ENCODE results near the gene ATF1.
"Not testable (repeated sequence)": the region's sequence is repeated elsewhere in the genome, so short reads cannot be mapped to it uniquely, and the experiment has no call there.

ATF1 gene

DNA sequence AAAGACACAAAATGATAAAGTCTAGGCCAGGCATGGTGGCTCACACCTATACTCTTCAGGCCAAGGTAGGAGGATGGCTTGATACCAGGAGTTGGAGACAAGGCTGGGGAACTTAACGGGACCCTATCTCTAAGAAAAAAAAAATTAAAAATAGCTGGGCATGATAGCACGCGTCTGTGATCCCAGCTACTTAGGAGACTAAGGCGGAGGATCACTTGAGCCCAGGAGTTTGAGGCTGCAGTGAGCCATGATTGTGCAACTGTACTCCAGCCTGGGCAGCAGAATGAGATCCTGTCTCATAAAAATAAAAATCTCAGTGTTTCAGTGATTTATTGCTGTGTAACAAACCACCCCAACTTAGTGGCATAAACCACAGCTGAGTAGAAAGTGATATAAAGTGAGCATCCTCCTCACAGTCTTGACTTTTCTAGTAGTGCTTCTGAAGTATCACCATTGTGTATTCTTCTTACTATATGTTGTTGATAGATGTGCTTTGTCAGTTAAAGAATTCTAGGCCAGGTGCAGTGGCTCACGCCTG, 10.6 kb upstream of the ATF1 start:
- DNase-seq, result no peak

DNA sequence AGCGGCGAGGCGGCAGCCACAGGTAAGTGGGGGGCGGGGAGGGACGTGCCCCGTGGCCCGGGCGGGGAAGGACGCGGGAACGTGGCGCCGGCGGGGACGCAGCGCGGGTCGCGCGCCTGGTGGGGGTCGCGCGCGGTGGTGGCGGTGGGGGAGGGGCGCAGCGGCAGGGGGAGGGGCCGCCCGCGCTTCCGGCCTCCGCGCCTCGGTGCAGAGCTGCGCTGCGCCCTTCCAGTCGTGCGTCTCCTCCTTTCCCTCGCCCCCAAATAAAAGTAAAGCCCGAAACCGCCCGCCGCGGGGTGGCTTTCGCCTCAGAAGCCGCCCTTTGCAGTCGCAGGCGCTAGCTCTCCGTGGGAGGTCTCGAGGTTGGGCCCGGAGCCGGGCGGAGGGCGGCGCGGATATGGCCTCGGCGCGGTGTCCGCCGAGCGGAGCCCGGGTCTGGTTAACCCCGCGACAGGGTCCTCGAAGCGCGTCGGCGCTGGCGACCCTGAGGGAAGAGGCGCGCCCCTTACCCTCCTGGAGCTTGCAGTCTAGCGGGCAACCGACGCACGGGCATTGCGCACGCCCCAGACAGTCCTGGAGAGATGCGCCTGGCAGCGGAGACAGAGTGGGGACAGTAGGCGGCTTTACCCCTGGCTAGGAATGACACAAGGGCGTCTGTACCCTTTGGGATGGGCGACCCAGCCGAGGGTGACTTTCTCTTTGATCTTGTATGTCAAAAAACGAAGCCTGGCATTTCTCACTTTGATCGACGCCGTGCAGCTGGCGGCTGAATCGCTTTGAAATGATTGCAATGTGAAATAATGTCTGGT, 589 bp downstream of the ATF1 start:
- DNase-seq, result peak; percentile 33

DNA sequence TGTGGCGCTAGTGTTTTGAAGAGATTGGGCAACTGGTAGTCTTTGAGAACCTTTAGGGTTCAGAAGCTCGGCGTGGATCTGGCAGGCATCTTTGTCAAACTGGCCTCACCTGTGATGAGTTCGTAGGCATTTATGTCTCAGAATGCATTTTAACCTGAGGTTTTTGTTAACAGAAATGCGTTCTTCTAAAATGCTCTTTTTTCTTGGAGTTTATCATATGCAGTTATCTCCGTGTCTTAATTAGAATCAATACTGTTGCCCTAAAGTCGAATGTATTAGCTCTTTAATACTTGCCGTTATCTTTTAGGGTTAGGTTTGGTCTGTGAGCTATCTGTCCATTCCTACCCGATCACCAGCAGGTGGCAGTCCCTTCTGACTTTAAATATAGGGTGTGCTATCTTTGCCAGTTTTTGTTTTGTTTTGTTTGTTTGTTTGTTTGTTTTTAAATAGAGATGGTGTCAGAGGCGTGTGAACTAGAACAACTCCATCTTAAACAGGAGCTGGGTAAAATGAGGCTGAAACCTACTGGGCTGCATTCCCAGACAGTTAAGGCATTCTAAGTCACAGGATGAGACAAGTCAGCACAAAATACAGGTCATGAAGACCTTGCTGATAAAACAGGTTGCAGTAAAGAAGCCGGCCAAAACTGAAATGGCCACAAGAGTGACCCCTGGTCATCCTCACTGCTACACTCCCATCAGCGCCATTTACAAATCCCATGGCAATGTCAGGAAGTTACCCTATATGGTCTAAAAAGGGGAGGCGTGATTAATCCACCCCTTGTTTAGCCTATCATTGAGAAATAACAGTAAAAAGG, 1.4 kb downstream of the ATF1 start:
- DNase-seq, result peak; percentile 42

DNA sequence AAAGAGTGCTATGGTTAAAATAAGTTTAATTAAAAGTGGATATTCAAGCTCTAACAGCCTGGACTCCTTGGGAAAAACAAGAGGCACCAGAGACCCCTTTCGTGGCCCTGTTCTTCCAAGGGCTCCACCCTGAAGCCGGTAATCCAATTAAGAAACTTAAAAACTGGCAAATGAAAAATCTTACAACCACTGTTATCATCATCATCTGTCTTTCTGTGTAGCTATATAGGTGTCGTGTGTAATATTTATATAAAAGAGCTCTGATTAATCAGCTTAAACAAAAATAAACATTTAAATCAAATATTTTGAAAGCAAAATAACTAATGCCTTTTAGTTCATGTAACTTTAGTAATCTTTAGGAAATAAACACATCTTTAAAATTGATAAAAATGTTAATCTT, 4.5 kb downstream of the ATF1 start:
- no peak for DNase-seq

DNA sequence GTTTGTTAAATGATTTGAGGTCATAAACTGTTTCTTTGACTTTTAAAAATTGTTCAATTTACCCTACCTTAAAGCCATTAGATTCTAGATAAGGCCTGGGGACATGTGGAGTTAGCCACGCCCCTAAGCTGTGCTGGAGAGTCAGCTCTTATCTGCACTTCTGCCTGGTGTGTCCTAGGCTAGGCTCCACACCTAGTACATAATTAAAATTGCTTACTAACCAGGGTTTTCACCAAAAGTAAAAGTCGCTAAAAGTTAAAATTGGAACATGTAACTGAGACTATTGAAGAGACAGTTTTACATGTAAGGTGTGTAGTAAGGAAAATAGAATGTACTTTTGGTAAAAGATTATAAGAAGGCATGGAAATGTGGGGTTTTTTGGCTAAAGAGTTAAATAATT, 4.9 kb downstream of the ATF1 start:
- not testable (repeated sequence) for DNase-seq

DNA sequence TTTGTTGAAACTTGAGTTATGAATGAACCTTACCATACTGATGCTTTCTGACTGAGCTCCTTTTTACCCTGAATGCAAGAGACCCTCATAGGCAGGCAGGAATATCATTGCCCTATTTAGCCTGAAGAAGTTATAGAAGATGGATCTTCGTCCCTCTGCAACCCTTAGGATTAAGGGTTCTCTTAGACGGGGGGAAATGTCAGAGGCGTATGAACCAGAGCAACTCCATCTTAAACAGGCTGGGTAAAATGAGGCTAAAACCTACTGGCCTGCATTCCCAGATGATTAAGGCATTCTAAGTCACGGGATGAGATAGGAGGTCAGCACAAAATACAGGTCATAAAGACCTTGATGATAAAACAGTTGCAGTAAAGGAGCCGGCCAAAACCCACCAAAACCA, 7.5 kb downstream of the ATF1 start:
- DNase-seq, result no peak

DNA sequence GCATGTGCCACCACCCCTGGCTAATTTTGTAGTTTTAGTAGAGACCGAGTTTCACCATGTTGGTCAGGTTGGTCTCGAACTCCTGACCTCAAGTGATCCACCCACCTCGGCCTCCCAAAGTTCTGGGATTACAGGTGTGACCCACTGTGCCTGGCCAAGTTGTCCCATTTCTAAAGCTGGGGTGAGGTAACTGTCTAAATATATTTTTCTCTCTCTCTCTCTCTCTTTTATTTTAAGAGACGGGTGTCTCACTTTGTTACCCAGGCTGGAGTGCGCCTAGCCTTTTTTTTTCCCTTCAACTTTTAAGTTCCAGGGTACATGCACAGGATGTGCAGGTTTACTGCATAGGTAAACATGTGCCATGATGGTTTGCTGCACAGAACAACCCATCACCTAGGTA, 8.6 kb downstream of the ATF1 start:
- no peak for DNase-seq

DNA sequence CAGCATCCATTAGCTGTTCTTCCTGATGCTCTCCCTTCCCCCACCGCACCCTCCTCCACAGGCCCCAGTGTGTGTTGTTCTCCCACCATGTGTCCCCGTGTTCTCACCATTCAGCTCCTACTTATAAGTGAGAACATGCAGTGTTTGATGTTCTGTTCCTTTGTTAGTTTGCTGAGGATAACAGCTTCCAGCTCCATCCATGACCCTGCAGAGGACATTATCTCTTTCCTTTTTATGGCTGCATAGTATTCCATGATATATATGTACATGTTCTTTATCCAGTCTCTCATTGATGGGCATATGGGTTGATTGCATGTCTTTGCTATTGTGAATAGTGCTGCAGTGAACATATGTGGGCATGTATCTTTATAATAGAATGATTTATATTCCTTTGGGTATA, 9.0 kb downstream of the ATF1 start:
- DNase-seq, result no peak

DNA sequence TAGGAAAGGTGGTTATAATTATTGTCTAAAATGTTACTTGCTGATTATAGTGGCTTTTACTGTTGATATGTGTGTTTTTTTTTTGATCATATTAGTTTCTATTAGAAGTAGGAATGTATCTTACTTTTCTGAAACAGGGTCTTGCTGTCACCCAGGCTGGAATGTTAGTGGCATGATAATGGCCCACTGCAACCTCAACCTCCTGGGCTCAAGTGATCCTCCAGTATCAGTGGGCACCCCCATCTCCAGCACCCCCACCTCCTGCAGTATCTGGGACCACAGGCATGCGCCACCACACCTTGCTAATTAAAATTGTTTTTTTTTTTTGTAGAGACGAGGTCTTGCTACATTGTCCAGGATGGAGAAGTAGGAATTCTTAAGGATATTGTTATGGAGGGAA, 11.3 kb downstream of the ATF1 start:
- no peak for DNase-seq

DNA sequence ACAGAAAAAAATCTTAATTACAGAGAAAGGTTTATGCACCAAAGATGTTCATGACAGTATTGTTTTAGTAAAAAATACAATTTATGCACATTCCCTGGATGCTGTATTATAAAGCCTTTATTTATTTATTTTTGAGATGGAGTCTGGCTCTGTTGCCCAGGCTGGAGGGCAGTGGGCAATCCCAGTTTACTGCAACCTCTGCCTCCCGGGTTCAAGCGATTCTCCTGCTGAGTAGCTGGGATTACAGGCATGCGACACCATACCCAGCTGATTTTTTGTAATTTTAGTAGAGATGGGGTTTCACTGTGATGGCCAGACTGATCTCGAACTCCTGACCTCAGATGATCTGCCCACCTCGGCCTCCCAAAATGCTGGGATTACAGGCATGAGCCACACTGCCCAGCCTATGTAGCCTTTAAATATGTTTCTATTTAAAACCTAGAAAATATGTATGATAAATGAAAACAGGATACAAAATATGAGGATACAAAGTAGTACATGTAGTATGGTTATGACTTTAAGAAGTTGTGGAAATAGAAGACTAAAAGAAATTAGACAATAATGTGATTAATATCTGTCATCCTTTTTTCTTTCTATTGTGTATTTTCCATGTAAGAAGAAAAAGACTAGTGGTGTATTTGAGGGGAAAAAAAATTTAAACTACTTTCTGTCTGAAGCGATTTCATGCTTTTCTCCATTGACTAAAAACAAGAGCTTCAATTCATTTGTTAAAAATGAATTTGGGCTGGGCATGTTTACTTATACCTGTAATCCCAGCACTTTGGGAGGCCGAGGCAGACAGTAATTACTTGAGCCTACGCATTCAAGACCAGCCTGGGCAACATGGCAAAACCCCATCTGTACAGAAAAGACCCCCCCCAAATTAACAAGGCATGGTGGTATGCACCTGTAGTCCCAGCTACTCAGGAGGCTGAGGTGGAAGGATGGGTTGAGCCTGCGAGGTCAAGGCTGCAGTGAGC, 13.1 kb downstream of the ATF1 start:
- DNase-seq, result no peak

DNA sequence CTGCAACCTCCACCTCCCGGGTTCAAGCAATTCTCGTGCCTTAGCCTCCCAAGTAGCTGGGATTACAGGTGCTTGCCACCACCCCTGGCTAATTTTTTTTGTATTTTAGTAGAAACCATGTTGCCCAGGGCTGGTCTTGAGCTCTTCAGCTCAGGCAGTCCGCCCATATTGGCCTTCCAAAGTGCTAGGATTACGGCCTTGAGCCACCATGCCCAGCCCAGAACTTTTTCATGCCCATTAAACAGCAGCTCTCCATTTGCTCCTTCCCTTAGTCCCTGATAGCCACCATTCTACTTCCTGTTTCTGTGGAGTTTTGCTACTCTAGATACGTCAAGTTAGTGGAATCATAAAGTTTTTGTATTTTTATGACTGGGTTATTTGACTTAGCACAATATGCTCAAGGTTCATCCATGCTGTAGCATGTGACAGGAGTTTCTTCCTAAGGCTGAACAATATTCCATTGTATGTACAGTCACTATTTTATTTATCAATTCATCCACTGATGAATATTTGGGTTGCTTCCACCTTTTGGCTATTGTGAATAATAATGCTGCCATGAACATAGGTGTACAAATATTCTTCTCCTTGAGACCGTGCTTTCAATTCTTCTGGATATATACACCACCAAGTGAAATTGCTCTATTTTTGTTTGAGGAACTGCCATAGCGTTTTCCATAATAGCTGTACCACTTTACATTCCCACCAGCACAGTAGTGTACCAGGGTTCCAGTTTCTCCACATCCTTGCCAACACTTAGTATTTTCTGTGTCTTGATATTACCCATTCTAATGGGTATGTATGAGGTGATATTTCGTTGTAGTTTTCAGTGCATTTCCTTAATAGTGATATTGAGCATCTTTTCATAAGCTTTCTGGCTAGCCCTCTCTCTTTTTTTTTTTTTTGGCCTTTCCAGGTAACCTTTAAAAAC, 15.0 kb downstream of the ATF1 start:
- no peak for DNase-seq

DNA sequence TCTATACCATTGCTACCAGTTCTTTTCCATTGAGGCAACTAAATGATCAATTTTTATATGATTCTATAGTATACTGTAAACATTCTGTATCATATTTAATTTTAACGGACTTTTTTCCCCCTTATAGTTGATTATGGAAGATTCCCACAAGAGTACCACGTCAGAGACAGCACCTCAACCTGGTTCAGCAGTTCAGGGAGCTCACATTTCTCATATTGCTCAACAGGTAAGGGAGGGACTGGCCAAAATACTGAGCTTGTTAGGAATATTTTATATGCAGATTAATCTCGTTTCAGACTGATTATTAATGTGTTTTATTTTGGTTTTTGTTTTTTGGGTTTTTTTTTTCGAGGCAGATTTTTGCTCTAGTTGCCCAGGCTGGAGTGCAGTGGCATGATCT, 16.1 kb downstream of the ATF1 start:
- no peak for DNase-seq

DNA sequence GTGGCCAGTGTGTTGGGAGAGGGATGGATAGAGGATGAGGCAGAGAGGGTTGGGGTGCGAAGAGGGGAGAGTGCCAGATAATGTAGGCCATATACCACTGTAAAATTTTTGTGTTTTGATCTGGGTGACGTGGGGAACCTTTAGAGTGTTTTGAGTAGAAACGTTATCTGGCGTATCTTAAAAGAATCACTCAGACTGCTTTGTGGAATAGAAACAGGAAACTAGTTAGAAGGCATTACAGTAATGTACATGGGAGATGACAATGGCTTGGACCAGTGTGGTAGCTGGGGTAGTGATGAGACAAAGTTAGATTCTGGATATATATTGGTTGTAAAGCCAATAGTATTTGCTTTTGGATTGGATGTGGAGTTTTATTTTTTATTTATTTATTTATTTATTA, 20.6 kb downstream of the ATF1 start:
- no peak for DNase-seq

DNA sequence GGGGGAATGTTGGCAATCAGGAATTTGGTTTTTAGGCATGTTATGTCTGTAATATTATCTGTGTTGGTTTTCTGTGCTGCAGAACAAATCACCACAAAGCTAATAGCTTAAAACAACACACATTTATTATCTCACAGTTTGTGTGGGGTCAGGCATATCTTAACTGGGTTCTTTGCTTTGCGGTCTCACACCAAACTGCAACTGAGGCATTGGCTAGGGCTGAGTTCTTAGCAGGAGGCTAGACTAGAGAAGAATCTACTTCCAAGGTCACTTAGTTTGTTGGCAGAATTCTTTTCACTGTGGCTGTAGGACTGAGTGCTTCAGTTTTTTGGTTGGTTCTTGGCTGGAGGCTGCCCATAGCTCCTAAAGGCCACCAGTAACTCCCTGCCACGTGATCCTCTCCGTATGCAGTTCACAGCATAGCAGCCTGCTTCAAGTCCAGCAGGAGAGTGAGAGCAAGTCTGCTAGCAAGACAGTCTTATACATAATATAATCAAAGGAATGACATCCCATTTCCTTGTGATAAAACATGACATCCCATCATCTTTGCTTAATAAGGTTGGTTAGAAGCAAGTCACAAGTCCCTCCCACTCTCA, 21.6 kb downstream of the ATF1 start:
- DNase-seq, result no peak

DNA sequence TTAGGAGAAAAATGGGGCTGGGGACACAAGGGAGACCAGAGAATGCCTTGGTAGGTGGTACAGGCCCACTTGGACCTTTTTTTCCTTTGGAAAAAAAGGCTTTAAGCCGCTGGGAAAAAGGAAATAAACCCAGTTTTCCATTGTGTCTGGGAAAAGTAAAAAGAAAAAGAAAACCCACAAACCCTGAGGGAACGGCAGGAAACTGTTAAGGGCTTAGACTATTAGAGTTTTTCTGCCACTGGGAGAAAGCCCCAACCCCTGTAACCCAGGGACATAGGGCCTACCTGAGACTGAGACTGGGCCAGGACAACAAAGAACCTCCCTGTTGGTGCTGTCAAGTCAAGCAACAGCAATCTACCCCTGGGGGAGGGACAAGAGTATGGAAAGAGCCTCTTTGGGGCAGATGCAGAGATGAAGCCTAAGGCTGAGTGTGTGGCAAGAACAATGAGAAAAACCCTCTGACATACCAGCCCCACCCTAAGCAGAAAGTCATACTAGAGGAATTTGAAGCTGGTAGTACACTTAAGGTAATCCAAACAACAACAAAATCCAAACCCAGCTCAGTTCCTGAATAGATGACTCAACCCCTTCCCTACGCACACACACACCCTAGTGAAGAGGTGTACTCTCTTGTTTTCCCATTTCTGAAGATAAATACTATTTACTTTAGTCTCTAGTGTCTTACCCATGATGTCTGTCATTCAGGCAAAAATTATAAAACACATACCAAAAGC, 22.8 kb downstream of the ATF1 start:
- no peak for DNase-seq

DNA sequence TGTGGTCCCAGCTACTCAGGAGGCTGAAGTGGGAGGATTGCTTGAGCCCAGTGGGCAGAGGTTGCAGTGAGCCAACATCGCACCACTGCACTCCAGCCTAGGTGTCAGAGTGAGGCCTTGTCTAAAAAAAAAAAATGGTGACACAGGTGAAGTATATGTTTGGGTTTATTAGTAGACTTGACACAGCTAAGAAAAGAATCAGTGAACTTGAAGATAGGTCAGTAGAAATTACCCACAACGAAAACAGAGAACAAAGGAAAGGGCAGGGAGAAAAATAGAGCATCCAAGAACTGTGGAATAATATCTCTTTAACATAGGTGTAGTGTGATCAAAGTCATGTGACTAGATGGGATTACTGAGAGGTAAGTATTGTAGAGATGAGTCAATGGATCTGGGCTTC, 23.7 kb downstream of the ATF1 start:
- no peak for DNase-seq

DNA sequence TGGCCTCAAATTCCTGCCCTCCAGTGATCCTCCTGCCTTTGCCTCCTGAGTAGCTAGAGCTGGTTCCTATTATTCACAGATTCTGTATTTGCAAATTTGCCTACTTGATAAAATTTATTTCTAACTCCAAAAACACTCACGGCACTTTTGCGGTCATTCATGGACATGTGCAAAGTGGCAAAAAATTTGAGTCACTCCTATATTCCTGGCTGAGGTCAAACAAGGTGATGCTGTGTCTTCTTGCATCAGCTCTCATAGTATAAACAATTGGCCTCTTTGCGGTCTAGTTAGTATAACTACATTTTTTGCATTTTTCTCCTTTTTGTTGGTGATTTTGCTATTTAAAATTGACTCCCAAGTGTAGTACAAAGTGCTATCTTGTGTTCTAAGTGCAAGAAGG, 24.7 kb downstream of the ATF1 start:
- no peak for DNase-seq

DNA sequence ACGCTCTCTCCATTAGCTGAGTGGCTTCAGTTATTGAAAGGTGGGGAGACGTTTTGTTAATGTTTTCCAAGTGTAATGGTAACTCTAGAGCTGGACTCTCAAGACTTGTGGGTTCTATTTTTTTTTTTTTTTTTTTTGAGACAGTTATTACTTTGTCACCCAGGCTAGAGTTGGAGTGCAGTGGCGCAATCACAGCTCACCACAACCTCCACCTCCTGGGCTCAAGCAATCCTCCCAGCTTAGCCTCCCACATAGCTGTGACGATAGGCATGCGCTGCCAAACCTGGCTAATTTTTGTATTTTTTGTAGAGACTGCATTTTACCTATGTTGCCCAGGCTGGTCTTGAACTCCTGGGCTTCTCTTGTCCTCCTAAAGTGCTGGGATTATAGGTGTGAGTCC, 26.2 kb downstream of the ATF1 start:
- DNase-seq, result no peak

DNA sequence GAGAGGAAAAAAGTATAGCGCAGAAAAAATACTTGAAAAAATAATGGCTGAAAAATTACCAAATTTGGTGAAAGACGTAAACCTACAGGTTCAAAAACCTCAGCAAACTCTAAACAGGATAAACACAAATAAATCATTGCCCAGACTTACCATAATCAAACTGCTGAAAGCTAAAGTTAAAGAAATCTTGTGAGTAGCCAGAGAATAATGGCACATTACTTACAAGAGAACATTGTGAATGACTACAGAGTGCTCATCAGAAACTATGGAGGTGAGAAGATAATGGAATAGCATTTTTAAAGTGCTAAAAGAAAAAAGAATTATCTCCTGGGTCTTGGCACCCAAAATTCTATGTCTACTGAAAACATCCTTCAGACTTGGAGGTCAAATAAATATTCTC, 36.0 kb downstream of the ATF1 start:
- no peak for DNase-seq

DNA sequence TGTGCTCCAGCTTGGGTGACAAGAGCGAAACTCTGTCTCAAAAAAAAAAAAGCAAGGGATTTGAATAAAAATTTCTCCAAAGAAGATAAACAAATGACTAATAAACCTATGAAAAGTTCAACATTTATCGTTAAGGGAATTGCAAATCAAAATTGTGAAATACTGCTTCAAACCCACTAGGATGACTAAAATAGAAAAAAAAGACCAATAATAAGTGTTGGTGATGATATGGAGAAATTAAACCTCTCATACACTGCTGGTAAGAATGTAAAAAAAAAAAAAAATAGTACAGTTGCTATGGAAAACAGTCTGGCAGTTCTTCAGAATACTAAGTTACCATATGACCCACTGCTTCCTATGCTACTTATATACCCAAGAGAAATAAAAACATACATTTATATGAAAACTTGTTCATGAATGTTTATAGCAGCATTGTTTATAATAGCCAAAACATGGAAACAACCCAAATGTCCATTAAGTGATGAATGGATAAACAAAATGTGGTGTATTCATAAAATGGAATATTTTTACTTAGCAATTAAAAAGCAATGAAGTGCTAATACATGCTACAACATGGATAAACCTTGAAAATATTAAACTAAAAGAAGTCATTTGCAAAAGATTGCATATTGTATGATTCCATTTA, 39.5 kb downstream of the ATF1 start:
- DNase-seq, result no peak

Data from CD4-positive, alpha-beta T cell treated with Interferon gamma for 1 hour (primary cell).